HUDEP-2 (cell line): Measurements from ENCODE around the gene HLF.
"Not testable (repeated sequence)": the region's sequence is repeated elsewhere in the genome, so short reads cannot be mapped to it uniquely, and the experiment has no call there.

Source experiments
- DNase-seq, 76 experiments: peaks; one replicate each; lab custom pipeline; 2025; ENCODE audit not compliant: unreplicated experiment in 76 of 76; lab: John Stamatoyannopoulos, UW

The HLF gene

DNA sequence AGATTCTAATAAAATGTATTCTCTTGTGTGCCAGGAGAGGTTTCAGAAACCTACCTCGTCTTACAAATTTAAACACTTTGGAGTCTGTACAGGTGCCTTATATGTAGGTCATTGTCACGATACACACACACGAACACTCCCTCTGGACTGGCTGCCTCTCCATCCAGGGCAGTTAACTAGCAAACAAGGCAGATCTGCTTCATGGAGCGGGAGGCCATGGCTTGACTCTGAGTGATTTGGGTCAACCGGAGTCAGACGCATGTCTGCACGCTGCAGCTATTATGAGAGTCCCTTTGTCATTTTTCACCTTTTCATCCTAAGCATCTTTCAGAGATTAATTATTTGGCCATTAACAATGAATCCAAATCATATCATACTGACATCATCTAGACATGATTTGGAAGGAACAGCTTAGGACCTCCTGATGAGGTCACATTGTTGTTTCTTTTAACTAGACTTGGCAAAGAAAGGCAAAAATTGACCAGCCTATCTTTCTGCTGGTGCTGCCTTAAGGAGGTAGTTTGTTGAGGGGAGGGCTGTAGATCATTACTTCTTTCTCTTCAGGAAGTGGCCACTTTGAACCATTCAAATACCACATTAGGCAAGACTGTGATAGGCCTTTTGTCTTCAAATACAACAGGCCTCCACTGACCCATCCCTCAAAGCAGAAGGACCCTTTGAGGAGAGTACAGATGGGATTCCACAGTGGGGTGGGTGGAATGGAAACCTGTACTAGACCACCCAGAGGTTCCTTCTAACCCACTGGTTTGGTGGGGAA, 58.9 kb downstream of the HLF start:
- no peak for DNase-seq

DNA sequence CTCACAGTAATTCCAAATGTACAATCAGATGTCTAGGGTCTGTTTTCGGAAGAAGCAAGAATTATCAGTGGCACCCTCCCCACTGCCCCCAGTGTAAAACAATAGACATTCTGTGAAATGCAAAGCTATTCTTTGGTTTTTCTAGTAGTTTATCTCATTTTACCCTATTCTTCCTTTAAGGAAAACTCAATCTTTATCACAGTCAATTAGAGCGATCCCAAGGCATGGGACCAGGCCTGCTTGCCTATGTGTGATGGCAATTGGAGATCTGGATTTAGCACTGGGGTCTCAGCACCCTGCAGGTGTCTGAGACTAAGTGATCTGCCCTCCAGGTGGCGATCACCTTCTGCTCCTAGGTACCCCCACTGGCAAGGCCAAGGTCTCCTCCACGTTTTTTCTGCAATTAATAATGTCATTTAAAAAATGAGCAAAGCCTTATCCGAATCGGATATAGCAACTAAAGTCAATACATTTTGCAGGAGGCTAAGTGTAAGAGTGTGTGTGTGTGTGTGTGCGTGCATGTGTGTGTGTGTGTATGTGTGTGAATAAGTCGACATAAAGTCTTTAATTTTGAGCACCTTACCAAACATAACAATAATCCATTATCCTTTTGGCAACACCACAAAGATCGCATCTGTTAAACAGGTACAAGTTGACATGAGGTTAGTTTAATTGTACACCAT, 59.7 kb downstream of the HLF start:
- peak in 1 of 76 experiments; percentile 6 for DNase-seq

DNA sequence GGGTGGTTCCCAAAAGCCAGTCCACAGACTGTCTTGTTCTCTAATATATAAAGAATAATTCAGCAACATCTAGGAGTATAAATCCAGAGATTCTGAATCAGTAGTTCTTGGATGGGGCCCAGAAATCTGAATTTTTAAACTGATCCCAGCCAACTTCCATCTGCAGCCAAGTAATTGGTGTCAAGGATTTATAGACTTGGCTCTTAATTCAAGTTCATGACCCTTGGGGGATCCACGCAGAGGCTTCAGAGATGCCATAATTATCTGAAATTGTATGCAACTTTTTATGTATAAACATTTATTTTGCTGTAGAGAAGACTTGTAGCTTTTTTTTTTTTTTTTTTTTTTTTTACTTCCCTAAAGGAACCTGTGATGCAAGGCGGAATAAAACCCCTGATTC, 60.6 kb downstream of the HLF start:
- no peak for DNase-seq

DNA sequence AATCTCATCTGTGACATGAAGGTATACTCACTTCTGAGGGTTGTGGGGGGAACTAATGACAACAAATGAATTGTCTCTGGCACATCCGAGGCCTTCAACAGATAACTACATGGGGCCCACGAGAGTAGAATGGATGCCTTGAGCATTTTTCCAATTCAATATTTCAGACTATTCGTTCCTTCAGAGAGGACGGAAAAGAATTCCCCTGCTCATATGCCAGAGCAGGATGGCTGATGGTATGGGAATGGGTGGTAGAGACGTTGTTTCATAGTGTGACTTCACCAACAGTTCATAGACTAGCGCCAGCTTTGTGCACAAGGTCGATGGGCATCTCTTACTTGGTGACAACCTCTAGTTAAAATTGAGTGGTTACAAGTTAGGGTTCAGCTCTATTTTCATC, 61.3 kb downstream of the HLF start:
- no peak for DNase-seq

DNA sequence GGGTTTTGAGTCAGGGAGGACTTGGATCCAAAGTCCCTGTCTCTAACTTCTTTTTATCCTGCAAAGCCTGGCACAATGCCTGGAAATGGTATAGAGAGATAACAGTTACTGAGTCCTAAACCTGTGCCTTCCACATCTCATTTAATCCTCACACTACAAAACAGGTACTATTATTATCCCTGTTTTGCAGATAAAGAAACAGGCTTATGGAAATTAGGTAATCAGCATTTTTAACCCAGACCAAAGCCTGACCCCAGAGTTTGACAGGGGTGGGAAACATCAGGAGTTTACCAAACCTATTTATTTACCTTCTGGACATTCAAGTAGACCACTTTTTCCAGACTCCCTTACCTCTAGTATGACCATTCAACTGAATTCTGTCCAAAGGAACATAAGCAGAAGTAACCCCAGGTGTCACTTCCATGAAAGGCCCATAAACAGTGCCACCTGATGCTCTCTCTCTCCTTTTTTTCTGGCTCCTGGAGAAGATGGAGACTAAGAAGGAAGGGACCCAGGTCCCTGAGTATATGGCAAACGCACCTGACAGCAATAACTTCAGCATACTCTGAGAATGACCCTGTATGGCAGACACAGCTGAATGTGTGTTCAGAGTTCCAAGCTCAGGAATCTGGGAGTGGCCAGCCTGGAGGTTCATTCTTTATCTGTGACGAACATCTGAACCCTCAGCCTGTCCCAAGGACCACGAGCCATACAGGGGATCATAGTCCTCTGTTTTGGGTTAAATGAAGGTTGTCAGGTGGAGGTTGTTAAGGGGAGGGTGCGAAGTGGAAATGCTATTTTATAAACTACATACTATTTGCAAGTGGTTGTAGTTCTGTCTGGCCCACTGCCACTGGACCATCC, 62.7 kb downstream of the HLF start:
- DNase-seq: peak in 39 of 76 experiments; percentile 5 to 66 (median 35)

DNA sequence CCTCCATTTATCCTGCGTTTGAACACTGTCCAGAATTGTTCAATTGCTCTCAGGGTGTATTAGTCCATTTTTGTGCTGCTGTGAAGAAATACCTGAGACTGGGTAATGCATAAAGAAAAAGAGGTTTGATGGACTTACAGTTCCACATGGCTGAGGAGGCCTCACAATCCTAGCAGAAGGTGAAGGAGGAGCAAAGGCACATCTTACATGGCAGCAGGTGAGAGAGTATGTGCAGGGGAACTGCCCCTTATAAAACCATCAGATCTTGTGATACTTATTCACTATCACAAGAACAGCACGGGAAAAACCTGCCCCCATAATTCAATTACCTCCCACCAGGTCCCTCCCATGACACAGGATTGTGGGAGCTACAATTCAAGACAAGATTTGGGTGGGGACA, 63.8 kb downstream of the HLF start:
- DNase-seq: not testable (repeated sequence)

DNA sequence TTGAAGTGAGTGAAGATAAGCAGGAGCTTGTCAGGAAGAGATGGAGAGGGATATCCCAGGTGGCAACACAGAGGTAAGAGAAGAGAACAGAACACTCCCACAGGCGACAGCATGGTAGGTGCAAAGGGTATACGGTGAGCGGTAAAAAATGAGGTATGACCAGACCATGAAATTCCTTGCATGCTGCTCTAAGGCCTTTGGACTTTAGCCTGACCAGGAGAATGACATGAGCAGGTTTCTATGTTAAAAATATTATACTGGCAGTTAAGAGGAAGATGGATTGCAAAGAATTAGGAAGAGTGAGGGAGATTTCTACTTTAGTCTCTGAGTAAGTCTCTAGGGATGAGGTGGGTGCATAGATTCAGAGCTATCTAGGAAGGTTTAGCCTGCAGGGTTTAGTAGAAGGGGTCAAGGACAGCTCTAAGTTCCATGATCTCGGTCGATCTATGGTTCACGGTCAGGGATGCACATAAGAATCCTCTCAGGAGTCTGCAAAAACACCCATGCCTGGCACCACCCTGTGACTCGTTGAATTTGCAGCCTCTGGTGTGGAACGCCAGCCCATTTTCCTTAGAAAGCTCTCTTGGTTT, 65.7 kb downstream of the HLF start:
- DNase-seq: no peak

DNA sequence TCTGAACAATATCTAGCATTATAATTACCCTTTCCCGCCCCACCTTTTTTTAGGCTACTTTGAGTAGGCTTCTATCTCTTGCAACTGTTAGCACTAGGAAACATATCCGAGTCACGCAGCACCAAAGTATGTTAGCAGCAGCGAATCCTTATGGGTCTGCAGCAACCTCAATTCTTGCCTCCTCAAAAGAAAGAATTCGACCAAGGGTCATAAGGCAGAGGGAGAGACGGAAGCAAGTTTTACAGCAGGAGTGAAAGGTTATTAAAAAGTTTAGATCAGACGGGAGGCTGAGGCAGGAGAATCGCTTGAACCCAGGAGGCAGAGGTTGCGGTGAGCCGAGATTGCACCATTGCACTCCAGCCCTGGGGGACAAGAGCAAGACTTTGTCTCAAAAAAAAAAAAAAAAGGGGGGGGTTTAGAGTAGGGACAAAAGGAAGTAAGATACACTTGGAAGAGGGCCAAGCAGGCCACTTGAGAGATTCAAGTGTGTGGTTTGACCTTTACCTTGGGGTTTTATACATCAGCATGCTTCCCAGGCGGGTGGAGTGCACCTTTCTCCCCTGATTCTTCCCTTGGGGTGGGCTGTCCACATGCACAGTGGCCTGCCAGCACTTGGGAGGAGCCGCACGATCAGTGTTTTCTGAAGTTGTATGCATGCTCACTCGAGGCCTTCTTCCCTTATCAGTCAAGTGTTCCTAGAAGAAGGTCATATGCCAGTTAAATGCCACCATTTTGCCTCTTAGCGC, 67.7 kb downstream of the HLF start:
- peak in 21 of 76 experiments; percentile 6 to 50 (median 21) for DNase-seq

DNA sequence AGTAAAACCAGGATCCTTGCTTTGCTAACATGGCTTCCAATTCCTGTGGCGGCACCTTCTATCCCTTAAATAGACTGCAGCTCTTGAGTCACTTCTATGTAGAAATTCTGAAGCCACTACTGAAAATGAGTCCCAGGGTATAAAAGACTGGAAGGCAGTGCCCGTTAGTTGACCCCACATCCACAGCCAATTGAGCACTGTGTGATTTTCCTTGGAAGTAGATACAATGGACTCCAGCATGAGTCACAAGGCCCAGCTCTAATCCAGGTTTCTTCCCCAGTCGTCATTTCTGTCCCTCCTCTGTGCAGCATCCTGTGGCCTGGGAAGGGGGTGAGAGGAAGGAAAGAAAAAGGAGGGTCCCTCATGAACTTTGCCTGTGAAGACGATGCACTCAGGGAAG, 69.5 kb downstream of the HLF start:
- no peak for DNase-seq

DNA sequence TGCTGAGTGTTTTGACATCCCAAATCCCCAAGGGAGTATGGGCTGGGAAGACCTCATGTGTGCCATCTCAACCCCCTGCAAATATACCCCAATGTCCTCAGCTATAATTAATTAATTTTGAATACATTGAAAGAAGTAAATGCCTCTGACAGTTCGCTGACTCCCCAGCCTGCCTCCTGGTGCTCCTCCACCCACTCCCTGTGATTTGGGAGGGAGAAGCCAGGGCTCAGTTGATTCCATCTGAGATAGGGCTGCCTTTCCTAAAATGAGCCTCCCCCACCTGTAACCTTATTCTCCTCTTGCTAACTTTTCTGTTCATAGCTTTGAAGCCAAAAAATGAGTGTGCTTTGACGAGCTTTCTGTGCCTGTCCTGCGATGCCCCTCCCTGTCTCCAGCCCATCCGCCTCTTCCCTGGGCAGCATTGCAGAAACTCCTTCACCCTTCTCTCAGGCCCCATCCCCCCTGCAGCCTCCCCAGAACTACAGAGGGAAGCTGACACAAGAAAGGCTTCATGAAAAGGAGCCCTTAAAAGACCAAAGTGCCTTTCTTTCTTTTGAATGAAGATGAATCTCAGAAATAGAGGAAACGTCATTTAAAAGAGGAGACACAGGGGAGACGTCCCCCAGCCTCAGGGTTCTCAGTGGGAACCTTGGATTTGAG, 70.3 kb downstream of the HLF start:
- DNase-seq: no peak

DNA sequence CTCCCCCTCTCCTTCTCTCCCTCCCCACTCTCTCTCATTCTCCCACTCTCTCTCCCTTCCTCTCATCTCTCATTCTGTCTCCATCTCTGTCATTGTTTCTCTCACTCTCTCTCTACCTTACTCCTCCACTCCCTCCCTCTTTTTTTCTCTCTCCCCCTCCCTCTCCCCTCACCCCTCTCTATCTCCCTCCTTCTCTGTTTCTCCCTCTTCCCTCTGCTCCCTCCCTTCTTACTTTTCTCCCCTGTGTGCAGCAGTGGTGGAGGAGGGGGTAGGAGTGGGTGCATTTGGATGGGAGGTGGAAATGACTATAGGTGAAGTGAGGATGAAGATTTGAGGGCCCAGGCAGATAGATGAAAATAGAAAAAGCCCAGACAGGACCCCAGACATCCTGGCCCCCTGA, 70.9 kb downstream of the HLF start:
- no peak for DNase-seq

DNA sequence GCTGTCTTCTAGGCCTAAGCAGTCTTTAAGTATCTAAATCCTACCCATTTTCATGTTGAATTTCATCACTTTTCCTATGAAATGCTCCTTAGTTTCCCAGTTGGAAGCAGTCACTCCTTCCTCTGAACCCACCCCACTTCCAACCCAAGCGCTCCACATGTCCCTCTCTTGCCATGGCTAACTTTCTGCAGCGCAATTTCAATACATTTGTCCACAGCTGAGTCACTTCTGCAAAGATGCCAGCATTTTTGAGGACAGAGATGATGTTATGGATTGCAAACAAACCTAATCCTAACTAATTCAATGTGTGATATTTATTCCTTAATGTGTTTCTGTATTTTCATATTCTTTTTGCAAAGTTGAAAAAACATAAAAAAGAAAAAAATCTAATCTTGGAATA, 71.7 kb downstream of the HLF start:
- no peak for DNase-seq

DNA sequence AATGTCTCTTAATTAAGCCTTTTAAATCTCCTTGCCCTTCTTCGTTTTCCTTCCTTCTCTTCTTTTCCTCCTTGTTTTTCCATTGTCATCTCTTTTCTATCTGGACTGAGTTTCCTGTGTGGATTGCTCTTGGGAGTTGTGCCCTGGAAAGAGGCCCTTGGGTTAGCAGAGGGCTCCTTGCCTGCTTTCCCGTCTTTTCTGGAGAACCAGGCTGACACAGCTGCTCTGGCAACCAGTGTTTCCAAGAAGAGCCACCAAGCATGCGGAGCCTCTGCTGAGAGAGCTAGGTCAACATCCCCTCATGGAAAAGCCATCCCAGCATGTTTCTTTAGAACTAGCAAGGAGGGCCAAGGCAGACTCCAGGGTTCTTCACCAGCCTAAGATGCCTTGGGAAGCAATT, 75.4 kb downstream of the HLF start:
- no peak for DNase-seq

DNA sequence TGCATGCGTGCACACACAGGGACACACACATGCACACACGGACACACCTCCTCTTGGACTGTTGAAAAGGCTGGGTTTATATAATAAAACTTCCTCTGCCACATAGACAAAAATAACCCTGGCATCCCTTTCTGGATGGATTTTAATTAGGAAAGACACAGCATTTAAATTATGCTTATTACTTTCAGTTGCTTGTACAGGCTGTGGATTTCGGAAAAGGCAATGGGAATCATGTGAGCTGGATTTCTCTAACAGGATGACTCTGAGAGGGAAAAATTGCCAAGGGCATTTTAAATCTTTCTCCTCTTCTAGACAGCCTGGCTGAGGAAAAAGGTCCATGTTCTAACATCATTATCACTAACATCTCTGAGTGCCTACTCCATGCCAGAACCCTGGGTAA, 75.9 kb downstream of the HLF start:
- no peak for DNase-seq

DNA sequence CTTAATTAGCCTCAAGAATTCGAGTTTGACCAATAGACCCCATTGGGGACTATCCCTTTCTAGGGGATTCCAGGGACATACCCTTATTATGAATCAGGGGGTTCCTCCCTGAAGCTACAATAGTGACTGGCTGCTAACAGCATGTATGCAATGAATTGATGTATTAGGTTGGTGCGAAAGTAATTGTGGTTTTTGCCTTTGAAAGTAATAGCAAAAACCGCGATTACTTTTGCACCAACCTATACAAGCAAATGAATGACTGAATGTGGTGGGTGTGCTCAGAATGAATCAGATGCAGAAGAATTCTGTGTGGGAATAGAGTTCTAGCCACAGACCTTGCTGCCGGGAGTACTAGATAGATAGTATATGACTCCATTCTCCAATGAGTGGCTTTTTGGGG, 76.7 kb downstream of the HLF start:
- DNase-seq: no peak

DNA sequence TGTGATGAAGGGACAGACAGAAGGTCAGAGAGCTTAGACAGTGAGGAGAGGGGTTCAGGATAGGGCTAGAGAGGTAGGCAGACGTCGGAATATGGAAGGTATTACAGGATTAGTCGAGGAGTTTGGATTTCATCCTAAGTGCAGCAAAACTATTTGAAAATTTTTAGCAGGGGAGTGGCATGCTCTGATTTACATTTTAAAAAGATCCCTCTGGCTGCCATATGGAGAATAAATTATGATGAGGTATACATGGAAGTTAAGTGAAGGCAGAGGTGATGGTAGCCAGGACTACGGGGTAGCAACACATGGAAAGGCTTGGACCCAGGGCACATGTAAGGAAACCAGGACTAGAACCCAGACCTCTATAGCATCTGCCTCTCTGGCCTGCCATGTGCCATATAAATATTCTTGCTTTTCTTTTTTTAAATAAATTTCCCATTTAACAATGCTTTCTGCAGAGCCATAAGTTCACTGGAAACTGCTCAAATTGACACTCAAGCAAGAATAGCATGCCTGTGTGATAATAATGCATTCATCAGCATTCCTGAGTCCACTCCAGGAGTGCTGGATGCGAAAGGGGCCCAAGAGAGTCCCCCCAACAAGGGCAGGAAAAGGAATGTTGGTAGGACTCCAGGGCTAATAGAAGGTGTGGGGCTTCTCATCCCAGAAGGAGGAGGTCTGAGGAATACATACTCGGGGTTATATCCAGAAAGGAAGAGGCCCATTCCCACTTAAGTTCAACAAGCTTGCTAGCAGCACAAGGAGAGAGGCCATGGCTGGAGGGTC, 78.2 kb downstream of the HLF start:
- DNase-seq: no peak

DNA sequence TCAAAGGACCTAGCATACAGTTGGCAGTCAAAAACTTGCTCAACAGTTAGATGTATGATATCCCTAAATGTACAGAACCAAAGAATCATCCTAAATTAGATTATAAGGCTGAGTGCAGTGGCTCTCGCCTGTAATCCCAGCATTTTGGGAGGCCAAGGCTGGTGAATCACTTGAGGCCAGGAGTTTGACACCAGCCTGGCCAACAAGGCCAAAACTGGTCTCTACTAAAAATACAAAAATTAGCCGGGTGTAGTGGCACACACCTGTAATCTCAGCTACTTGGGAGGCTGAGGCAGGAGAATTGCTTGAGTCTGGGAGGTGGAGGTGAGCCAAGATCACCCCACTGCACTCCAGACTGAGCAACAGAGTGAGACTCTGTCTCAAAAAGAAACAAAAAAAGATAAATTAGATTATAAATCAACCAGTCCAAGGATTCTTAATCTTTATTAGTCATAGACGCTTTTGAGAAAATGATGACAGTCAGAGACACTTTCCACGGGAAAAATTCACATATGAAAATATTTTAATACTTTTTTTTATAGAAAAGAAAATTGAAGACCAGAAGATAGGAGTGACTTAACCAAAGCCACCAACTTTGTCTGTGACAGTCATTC, 79.2 kb downstream of the HLF start:
- DNase-seq: no peak

DNA sequence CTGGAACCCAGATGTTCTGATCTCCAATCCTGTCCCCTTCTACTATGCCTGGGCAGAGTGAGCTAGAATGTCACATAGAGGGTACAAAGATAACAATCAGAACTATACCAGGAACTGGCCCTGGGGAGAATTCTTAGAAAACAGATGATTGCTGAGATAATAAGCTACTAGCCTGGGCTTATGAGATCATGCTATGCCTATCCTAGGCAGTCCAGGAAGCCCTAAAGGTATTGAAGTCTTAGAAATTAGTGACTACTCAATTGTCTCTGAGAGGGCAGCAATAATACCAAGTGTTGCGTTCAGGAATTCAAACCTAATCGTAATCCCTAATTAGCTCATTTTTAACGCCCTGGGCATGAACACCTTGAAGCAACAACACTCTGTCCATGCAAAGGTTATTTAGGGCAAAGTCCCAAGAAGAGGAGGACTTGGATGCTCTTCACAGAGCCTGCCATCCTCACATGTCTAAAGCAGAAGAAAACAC, 79.8 kb downstream of the HLF start:
- peak in 69 of 76 experiments; percentile 6 to 98 (median 63) for DNase-seq
